Erythroblast (primary cell): ENCODE data around the gene C1orf210.

ENCODE experiments used
- GATA1 ChIP-seq: IDR thresholded peaks from 2 replicates; pipeline ENCODE4 v1.6.1; 2011; ENCODE audit warnings: low read depth, mild to moderate bottlenecking, control low read depth, low read length, moderate library complexity
- POLR2A ChIP-seq: IDR thresholded peaks from 2 replicates; pipeline ENCODE4 v1.6.1; 2011; ENCODE audit warnings: mild to moderate bottlenecking, low read length

DNA sequence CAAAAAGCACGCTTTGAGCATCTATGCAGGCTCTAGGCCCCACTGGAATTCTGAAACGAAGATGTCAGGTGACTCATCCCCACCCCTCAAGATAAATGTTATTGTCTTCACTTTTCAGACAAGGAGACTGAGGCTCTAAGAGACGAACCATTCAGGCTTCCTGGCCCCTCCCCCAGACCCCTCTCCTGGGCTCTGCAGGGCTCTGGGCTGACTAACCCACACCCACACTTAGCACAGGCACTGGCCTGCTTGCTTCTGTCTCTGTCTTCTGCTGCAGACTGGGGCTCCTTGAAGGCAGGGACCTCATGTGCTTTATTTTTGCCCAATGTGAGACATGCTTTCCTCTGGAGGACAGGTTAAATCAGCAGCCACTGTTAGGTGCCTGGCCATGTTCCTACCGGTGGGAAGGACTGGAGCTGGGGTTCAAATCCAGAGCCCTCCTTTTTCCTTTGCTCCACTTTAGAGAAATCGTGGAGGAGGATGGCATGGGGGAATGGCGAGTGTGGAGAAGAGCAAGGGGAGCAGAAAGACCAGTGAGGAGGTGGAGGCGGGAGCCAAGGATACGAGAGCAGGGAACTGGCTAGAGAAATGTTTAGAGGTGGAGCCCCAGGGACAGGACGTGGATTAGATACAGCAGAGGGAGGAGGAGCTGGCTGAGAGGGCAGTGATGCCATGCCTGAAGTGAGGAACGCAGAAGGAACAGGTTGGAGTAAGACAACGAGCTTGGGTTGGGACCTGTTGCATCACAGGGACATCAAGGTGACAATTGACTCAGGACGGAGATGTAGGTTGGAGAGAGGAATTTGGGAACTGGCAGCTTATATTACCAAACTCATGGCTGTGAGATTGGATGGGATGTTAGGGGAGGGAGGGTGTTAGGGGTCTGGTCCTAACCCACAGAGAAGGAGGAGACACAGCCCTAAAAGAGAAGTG lies 13.9 kb downstream of the C1orf210 start:
- TF ChIP-seq POLR2A = no peak
- TF ChIP-seq GATA1 = no peak
